Astrocyte (in vitro differentiated cells and primary cell): ENCODE data around the gene STK32B.

ENCODE experiments used
- EZH2 ChIP-seq: IDR thresholded peaks from 2 replicates; pipeline ENCODE4 v1.6.1; 2012; ENCODE audit warnings: mild to moderate bottlenecking, low read length, inconsistent platforms; ENCODE audit not compliant: insufficient read depth
- TF ChIP-seq, protein P1 (sequence below): IDR thresholded peaks from 2 replicates; pipeline ENCODE4 v1.5.1; 2011; ENCODE audit warnings: low read depth, mild to moderate bottlenecking, inconsistent platforms, low read length, moderate library complexity; ENCODE audit not compliant: insufficient read depth

DNA sequence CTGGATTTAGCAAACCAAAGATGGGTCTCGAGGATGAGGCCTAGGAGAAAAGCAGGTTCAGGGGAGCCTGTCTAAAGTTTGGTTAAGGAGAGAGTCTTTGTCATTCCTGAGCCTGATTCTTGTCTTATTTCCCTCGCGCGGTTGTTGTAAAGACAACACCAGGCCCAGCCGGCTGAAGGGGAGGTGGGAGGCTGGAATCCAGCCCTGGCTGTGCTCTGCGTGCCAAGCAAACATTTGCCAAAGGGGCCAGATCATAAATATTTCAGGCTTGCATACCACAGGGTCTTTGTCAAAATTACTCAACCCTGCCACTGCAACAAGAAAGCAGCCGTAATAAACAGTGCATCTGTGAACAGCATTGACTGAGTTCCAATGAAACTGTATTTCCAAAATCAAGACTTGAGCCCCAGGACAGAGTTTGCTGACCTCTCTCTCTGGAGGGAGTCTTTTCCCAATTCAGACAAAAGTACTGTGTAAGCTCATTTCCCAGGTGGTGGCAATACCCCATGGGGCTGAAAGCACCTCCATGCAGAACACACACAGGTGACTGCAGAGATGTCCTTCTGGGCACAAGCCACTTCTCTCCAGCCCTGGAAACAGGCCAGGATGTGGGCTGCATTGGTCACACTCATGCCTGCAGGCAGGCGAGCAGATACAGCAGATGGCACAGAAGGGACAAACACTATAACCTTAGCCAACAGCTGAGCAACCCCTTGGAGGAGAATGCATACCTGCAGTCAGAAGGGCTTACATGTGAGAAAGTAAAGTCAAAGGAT is 320.3 kb downstream of the STK32B start:
- TF ChIP-seq, protein P1, sequence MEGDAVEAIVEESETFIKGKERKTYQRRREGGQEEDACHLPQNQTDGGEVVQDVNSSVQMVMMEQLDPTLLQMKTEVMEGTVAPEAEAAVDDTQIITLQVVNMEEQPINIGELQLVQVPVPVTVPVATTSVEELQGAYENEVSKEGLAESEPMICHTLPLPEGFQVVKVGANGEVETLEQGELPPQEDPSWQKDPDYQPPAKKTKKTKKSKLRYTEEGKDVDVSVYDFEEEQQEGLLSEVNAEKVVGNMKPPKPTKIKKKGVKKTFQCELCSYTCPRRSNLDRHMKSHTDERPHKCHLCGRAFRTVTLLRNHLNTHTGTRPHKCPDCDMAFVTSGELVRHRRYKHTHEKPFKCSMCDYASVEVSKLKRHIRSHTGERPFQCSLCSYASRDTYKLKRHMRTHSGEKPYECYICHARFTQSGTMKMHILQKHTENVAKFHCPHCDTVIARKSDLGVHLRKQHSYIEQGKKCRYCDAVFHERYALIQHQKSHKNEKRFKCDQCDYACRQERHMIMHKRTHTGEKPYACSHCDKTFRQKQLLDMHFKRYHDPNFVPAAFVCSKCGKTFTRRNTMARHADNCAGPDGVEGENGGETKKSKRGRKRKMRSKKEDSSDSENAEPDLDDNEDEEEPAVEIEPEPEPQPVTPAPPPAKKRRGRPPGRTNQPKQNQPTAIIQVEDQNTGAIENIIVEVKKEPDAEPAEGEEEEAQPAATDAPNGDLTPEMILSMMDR: no peak
- TF ChIP-seq EZH2: no peak
